CD1c-positive myeloid dendritic cell (primary cell): ENCODE data around the gene SKI.

Source experiments
- DNase-seq: peaks from one replicate; pipeline ENCODE4 v3.0.0-alpha.2; 2016; ENCODE audit errors: extremely low spot score

SKI gene

DNA sequence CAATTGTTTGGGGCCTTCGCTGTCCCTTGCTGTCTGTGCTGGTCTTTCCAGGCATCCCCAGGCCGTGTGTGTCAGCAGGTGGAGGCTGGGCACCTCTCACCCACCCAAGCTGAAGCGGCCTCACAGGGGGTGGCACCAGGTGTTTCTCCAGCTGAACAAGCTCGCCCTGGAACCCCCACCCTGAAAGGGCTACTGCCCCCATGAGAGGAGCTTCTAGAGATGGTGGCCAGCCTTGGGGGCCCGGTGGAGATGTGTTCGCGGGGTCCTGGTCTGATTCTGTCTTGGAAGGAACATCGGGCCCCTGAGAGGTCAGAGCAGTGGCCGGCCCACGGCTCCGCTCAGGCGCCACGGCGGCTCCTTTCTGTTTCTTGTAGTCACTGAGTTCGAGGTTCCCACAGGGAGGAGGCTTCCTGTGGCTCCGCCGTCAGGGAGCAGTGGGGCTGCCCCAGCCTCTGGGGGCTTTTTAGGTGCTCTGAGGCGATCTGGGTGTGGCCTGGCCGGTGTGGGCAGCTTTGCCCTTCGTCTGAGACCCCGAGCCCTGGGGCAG is 46.9 kb downstream of the SKI start:
- DNase-seq, result no peak

DNA sequence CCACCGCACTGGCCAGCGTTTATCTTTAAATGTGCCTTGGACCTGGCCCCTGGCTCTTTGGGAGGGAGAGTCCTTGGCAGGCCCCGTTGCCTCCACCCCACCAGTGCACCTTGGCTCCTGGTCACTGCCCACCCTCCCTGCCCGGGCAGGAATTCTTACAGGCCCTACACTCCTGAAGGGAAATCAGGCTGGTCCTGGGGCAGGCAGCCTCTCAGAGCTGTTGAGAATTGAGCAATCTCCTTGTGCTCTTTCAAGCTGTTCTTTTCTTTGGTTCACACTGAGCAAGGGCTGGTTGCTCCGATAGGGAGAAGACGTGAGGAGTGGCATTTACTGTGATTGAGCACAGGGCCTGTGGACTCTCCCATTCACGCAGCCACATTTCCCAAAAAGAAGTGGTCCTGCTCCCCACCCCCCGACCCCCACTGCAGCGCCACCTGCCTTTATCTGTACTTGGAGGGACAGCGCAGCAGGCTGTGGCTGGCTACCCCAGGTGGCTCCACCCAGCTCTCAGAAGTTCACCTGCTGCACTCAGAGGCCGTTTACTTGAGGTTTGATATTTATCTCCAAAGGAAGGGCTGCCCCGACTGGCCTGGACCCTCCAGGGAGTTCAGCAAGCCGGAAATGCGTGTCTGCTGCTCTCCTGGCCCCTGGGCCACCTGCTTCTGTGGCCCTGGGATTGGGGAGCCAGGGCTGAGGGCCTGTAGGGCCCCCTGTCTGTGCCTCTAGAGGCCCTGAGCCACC is 47.8 kb downstream of the SKI start:
- DNase-seq, result no peak

DNA sequence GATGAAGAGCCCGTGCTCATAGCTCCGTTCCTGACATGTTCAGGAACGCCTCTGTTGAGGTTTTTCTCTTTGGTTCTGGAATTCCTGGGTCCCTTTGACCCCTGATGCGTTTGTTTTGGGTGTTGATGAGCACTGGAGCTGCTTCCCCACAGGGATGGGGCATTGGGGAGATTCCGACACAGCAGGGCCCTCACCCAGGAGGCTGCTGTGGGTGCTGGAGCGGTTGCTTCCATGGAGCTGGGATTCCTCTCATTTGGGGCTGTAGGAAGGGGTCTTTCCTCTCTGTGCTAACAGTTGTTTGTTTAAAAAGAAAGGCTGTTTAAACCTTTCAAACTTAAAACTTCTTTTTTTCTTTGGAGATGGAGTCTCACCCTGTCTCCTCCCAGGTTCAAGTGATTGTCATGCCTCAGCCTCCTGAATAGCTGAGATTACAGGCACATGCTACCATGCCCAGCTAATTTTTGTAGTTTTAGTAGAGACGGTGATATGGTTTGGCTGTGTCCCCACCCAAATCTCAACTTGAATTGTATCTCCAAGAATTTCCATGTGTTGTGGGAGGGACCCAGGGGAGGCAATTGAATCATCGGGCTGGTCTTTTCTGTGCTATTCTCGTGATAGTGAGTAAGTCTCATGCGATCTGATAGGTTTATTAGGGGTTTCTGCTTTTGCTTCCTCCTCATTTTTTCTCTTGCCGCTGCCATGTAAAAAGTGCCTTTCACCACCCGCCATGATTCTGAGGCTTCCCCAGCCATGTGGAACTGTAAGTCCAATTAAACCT is 48.9 kb downstream of the SKI start:
- no peak for DNase-seq

DNA sequence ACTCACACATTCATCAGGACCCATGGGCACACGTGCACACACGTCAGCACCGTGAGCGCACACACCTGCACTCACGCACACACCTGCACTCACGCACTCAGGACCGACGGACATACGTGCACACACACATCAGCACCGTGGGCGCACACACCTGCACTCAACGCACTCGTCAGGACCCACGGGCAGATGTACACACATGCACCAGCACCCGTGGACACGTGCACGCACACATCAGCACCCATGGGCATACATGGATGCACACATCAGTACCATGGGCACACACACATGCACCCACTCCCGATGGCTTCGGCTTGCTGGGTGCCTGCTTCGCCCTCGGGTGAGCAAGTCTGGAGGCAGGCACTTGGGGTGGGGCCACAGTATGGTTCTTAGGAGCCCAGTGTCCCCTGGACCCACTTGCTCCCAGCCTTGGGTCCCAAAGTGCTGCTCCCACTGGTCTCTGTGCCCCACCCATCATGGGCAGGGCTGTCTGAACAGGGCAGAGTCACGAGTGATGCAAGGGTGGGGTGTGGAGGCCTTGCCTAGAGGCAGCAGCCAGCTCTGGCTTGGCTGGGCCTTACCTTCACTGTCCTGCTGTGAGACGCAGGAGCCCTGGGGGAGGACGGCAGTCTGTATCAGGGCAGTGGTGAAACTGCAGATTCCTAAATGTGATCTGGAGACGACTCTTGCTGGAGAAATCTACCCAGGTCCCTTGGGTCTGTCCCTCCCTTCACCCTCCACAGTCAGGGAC is 49.8 kb downstream of the SKI start:
- no peak for DNase-seq

DNA sequence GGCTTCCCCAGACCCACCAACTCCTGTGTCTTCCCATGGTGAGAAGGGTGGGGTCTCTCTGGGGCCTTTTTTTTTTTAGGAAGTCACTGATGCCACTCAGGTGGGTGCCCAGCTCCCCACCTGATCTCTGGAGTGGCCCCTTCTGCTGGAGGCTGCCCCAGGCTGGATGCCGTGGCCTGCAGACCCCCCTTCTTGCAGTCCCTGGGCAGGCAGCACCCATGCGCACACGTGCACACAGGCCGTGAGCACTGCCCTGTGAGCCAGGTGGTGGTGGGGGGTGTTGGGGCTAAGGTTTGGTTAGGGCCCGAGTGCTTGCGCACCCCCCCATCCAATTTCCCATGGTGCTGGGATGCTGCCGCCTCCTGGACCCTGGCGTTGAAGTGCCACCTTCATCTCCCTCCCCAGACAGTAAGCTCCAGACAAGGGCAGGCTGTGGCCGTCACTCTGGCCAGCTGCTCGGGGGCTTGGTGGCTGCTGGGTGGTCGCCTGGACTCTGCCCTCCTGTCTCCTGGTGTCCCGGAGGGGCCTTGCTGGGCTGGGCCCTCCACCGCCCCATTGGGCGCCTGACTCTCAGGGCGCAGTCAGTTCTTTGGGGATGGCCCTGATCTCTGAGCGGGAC is 50.6 kb downstream of the SKI start:
- DNase-seq, result no peak

DNA sequence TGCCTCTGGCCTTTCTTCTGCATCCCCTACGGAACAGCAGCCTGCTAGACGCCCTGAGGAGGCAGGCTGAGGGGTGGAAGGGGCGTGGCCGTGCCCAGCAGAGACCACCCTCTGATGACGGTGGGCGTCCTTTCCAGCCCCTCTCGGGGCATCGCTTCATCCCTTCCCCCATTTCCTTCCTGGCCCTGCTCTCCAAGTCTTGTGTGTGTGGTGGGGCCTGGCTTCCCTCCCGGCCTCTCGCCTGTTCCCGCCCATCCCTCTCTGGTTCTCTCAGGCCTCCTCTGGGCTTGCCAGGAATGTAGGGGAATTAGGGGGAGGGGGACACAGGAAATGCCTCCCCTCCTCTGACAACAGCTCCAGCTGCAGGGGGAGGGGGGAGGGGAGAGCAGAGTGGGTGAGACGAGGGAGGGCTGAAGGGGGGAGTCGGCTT is 51.1 kb downstream of the SKI start:
- no peak for DNase-seq

DNA sequence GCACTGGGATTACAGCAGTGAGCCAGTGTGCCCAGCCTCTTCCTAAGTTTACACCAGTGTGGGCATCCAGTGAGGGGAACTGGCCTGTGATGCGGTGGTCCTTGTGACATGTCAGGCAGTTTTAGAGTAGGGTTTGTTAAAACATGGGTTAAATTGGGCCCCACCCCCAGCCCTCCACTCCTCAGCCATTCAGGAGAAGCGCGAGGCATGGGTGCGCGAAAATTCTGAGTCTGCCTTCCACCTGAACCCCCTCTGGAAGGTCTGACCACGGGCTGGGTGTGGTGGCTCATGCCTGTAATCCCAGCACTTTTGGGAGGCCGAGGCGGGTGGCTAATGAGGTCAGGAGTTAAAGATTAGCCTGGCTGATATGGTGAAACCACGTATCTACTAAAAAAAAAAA is 51.7 kb downstream of the SKI start:
- DNase-seq, result no peak

DNA sequence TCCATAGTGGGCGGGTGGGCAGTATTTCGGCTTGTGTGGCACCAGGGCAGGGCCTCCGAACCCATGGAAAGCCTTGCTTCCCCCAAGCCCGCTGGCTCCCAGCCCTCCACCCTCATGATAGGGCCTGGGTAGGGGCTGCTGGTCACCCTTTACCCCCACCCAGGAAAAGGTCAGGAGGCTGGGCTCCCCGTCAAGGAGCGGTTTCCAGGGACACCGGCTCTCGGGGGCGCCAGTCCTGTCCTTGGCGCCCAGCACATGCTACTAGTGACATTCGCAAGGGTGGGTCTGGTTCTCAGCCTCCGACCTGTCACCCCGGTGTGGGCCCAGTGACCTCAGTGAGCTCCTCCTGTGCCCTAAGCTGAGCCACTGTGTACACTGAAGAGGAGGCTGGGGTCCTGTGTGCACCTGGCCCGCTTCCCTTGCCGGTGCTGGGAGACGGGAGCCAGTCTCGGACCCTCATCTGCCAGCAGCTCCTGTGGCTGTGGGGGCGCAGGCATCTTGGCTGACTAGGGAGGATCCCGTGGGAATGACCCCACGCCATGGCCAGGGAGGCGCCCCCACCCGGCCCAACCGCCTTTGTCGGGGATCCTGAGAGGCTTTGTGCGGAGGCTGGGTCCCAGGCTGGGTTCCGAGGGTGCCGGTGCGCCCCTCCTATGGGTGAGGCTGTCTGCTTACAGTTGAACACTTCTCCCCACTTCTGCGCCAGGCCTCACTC is 54.6 kb downstream of the SKI start:
- no peak for DNase-seq

DNA sequence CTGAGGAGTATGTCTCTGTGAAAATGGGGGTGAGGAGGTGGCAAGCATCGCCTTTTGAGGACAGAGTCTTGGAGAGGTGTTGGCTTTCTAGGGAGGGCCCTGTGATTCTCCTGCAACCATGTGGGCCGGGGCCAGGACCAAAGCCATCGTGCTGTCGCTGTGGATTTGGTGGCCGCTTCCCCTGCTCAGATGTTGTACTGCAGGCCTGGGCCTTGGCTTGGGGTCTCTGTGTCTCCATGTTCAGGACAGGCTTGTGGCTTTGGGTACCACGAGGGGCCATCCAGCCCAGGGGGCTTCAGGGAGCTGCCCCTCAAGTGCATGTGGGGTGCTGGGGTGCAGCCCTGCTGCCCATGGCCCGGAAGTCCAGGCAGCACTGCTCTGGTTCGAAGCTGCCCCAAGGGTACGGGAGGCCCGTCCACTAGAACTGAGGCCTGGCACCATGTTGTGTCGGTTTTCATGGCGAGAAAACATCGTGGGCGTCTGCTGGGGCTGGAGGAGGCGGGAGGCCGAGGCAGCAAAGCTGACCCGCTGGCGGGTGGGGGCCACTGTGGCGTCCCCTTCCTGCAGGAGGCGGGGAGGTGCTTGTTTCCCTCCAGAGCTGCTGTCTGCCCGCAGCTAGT is 55.4 kb downstream of the SKI start:
- DNase-seq, result no peak

DNA sequence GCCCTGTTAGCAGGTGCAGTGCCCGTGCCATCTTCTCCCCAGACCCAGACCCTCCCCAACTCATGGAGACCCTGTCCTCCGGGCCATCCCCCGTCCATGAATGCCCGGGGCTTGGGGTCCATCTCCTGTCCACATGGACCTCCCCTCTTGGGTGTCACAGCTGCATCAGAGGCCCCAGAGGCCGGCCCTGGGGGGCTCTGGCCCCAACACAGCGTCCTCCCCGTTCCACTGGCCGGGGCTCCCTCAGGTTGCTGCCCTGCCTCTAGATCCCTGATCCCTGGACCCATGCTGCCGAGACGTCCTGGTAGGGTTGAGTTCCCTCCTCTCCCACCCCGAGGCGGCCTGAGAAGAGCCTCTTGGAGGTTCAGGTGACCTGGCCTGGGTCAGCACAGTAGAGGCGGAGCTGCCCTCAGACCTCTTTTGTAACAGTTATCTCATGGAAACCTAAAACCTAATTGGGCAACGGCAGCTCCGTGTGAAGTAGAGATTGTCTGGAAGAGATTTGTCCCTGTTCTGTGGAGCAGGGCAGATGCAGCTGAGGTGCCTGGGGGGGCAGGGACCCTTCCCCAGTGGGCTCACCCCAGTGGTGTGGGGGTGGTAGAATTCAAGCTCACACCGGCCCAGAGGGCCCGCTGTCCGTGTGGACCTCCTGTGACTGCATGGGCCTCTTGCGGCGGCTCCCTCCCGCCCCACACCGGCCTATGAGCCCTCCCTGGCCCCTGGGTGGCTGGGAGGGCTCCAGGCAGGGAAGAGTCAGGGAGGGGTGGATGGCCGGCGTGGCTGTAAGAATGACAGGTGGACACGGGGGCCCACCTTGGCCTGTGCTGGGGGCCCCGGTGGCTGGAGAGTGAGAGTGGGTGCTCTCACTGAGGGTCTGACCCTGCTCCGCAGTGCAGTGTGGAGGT is 56.1 kb downstream of the SKI start:
- no peak for DNase-seq

DNA sequence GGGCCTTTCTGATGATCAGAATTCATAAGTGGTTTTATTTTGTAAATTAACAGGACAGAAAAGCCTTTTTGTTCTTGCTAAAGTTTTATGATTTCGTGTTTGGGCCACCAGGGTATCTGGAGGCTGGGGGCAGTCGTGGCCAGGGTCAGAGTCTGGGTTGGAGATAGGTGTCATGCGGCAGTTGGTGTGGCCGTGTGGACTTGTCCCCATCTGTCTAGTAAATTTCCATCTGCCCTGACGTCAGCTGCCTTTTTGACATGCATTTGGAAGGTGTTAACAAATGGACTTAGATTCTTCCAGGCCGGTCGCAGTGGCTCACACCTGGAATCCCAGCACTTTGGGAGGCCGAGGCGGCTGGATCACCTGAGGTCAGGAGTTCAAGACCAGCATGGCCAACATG is 56.8 kb downstream of the SKI start:
- no peak for DNase-seq

DNA sequence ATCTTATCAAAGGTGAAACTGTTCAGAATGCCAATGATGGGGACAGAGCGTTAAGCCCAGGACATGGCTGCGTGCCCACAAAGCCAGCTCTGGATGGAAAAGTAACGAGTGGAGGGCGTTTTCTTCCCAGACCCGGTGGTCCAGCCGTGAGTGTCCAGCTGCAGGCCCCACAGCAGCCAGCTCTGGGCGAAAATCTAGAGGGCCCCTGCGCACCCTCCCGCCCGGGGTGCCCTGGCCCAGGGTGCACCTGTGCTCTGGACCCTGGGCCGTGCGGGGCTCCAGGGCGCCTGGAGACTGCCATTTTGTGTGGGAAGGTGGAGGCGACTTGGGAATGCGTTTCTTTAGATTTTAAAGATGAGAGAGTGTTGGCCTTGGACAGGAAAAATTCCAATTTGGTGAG is 58.8 kb downstream of the SKI start:
- no peak for DNase-seq

DNA sequence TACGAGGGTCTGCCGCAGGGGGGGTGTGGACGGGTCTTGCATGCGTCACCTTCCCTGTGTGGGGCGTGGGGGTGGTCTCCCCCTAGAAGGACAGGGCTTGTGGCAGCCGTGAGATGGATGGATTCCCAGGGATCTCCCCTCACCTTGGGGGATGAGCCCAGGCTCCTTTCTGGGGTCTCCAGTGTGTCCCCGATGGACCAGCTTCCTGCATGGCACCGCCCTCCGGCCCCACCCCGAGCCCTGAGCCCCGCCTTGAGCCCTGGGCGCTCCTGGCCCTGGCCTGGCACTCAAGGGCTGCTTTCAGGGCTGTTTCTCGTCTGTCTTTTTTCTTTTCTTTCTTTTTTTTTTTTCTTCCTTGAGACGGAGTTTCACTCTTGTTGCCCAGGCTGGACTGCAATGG is 59.5 kb downstream of the SKI start:
- no peak for DNase-seq

DNA sequence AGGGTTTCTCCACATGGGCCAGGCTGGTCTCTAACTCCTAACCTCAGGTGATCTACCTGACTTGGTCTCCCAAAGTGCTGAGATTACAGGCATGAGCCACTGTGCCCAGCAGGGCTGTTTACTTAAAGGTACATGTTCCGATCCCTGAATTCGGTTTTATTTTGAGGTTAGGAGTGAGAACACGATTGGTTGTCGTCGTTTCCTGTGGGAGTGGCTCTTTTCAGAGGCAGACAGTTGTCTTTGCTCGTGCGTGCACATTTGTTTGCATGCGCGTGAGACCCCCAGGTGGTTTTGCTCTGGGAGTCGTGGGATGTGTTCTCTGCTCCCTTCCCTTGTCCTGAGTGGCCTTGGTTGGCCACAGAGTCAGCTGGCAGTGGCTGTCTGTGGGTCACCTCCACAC is 60.2 kb downstream of the SKI start:
- no peak for DNase-seq

DNA sequence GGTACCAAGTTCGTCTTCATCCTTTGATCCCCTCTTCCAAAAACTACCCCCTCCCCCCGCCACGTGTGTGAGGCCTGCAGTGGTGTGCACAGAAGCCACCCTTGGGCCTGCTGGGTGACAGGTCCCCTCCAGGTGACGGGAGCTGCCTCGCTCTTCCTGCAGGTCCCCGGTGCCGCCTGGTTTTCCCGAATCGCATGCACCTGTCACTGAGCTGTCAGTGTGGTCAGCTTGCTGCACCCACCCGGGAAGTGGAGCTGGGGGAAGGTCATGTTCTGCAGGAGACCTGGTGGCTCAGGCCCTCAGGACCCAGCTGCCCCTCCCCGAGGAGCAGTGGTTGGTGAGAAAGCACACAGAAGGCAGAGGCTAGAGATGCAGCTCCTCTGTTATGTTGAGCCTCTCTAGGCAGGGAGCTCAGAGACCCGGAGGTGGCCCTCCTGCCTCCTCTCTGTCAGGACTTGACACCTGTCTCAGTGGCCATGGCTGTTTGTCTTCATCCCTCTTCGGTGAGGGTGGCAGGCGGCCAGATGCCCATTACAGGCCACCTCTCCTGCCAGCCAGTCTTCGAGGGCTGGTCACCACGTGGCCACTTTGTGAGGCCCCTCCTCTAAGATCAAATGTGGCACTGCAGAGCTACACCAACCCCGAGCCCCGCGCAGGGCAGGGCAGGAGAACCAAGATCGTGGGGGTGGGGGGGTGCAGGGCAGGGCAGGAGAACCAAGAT is 60.9 kb downstream of the SKI start:
- no peak for DNase-seq

DNA sequence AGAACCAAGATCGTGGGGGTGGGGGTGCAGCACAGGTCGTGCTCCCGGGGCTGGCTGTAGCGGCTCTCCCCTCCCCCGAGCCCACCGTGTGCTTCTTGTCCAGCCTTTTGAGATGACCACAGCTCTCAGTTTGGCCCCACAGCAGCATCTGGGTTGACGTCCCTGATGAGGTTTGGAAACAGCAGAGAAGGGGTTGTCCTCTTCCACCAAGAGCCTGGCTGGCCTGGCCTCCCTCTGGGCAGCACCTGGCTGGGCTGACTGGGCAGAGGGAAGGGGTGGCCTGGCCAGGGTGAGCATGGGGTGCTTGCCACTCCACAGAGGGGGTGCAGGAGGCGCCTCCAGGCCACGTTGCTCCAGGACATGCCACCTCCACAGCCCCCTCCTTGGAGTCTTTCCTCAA is 61.5 kb downstream of the SKI start:
- DNase-seq, result peak; percentile 15

DNA sequence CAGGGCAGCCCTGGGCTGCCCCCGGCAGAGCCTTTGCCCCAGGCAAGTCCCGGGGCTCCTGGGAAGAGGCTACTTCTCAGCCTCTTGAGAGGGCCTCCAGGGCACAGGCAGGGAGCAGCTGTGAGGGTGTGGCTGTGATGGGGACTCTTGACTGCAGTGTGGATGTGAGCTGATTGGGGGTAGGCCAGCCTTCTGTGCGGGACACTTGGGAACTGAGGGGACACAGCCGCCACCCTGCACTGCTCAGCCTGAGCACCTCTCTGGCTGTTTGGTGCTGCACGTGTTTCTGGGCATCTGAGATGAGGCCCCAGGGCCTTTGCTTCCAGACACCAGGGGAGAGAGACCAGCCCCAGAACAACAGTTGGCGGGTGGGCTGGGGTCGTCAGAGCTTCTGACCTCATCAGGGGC is 62.1 kb downstream of the SKI start:
- no peak for DNase-seq

DNA sequence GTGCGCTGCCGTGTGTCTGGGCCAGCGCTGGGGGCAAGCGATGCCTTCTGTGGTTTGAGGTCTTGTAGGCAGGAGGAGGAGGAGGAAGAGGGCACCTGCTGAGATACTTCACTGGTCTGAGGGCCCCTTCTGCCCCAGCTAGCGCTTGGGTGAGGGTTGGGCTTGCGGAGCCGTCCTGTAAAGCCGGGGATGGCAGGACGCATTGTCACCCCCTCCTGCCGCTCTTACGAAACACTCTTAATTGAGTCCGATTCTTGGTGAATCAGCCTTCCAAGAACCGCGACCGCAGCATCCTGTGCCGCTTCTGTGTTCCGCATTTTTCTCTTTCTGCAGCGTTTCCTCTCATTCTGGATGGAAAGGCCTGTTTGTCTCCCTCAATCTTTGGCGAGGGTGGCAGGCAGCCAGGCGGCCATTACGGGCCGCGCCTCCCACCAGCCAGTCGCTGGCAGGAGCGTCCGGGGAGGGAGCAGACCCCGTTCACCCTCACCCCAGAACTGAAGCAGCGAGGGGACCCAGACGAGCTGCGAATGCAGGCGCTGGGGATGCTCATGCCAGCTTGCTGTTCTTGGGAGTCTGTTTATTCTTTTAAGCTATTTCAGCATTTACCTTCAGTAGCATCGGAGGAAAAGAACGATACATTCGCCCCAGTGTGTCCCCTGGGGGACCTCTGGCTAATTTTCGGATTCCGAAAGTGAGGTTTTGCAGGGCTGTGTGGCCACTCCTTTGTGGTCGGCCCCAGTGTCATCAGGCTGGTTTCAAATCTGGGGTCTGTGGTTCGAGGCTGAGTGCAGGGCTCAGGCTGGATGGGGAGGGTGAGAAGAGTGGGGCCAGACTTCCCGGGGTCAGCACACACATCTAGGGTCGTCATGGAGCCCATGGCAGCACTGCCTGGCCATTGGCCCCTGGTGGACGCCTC is 62.7 kb downstream of the SKI start:
- DNase-seq, result peak; percentile 97
